ENCODE data around the gene CTDP1.

CTDP1 gene

GRCh38 chr18:79679552-79680099 lies at the start of gene CTDP1:
Gene CTDP1 (plus strand): TSS chr18:79679803. CDS start chr18:79679948, 145 bp downstream.
- Histone ChIP-seq H3K4me2 (ENCODE audit: low read depth, low read length, poor library complexity, severe bottlenecking) (peak within 1 kb of the TSS; percentile 86), H3K9me3 (ENCODE audit: insufficient read depth, low read depth, low read length) (no peaks in the 10 kb centered on the region), H3K79me2 (ENCODE audit: insufficient read depth, low read length) (peaks cover 62% of the 10 kb centered on the region), H4K20me1 (ENCODE audit: insufficient read depth, low read length, poor library complexity, severe bottlenecking) (peaks cover 39% of the 10 kb centered on the region), H3K36me3 (ENCODE audit: insufficient read depth, low read length) (no peaks in the 10 kb centered on the region), H3F3A (ENCODE audit: low read depth) (no peaks in the 10 kb centered on the region), H3K9ac (ENCODE audit: low read depth, low read length, poor library complexity, severe bottlenecking) (peak within 1 kb of the TSS; percentile 96), H3K9me2 (replicated peaks; ENCODE audit: low read depth, low read length) (no peaks in the 10 kb centered on the region), H3K27me3 (ENCODE audit: insufficient read depth, low read length, poor library complexity, severe bottlenecking) (no peaks in the 10 kb centered on the region), H3K4me1 (ENCODE audit: insufficient read depth, low read length, poor library complexity, severe bottlenecking) (peaks cover 53% of the 10 kb centered on the region), H2AFZ (ENCODE audit: low read length) (peak within 1 kb of the TSS; percentile 98), H3K4me3 (ENCODE audit: low read length, poor library complexity, severe bottlenecking) (peak within 1 kb of the TSS; percentile 92)
- TF ChIP-seq EZH2phosphoT487 (IDR thresholded peaks at IDR 0.05; ENCODE audit: borderline replicate concordance), result no peak
- TF ChIP-seq CTCF (conservative IDR thresholded peaks at IDR 0.05; ENCODE audit: low read length), result no peak

- Histone ChIP-seq H3K9me2 (replicated peaks; ENCODE audit: low read depth, low read length) (no peaks in the 10 kb centered on the region), H3K9me3 (ENCODE audit: insufficient read depth, low read depth, low read length) (peaks cover 8% of the 10 kb centered on the region; the same call in 1 of the 2 replicates), H3K4me3 (ENCODE audit: low read length, poor library complexity, severe bottlenecking) (no peak overlapping the region), H3K36me3 (ENCODE audit: insufficient read depth, low read length) (no peaks in the 10 kb centered on the region), H3K4me1 (ENCODE audit: insufficient read depth, low read length, poor library complexity, severe bottlenecking) (no peaks in the 10 kb centered on the region), H3F3A (ENCODE audit: low read depth) (no peaks in the 10 kb centered on the region), H4K20me1 (ENCODE audit: insufficient read depth, low read length, poor library complexity, severe bottlenecking) (no peaks in the 10 kb centered on the region), H3K4me2 (ENCODE audit: low read depth, low read length, poor library complexity, severe bottlenecking) (no peak overlapping the region), H3K9ac (ENCODE audit: low read depth, low read length, poor library complexity, severe bottlenecking) (no peak overlapping the region), H3K79me2 (ENCODE audit: insufficient read depth, low read length) (no peaks in the 10 kb centered on the region), H2AFZ (ENCODE audit: low read length) (no peak overlapping the region), H3K27me3 (ENCODE audit: insufficient read depth, low read length, poor library complexity, severe bottlenecking) (no peaks in the 10 kb centered on the region)
- TF ChIP-seq EZH2phosphoT487 (IDR thresholded peaks at IDR 0.05; ENCODE audit: borderline replicate concordance), result no peak
- no peak for TF ChIP-seq CTCF (conservative IDR thresholded peaks at IDR 0.05; ENCODE audit: low read length)
These were observed 49.1 kb upstream of the CTDP1 start for GRCh38 chr18:79630281-79631095.

- no peak overlapping the region for H3K4me2 ChIP-seq (ENCODE audit: low read depth, low read length, poor library complexity, severe bottlenecking)
- H3F3A ChIP-seq (ENCODE audit: low read depth), result no peaks in the 10 kb centered on the region
- no peaks in the 10 kb centered on the region for H3K27me3 ChIP-seq (ENCODE audit: insufficient read depth, low read length, poor library complexity, severe bottlenecking)
- H3K9me2 ChIP-seq (replicated peaks; ENCODE audit: low read depth, low read length), result no peaks in the 10 kb centered on the region
- H2AFZ ChIP-seq (ENCODE audit: low read length), result no peak overlapping the region
- H4K20me1 ChIP-seq (ENCODE audit: insufficient read depth, low read length, poor library complexity, severe bottlenecking), result no peaks in the 10 kb centered on the region
- no peaks in the 10 kb centered on the region for H3K36me3 ChIP-seq (ENCODE audit: insufficient read depth, low read length)
- H3K9me3 ChIP-seq (ENCODE audit: insufficient read depth, low read depth, low read length), result peaks cover 8% of the 10 kb centered on the region; the same call in 1 of the 2 replicates
- H3K9ac ChIP-seq (ENCODE audit: low read depth, low read length, poor library complexity, severe bottlenecking), result no peak overlapping the region
- H3K79me2 ChIP-seq (ENCODE audit: insufficient read depth, low read length), result no peaks in the 10 kb centered on the region
- H3K4me3 ChIP-seq (ENCODE audit: low read length, poor library complexity, severe bottlenecking), result no peak overlapping the region
- no peak for TF ChIP-seq CTCF (conservative IDR thresholded peaks at IDR 0.05; ENCODE audit: low read length)
- no peak for TF ChIP-seq EZH2phosphoT487 (IDR thresholded peaks at IDR 0.05; ENCODE audit: borderline replicate concordance)
- no peaks in the 10 kb centered on the region for H3K4me1 ChIP-seq (ENCODE audit: insufficient read depth, low read length, poor library complexity, severe bottlenecking)
These were observed 48.5 kb upstream of the CTDP1 start for GRCh38 chr18:79631096-79631507.

All from Loucy (cell line).